NCI-H146 treated with DMSO at 0.1 percent for 48 hours (cell line): Measurements from ENCODE around the gene SLC34A3.
"Not testable (repeated sequence)": the region's sequence is repeated elsewhere in the genome, so short reads cannot be mapped to it uniquely, and the experiment has no call there.

Source experiments
- DNase-seq: peaks from one replicate; lab custom pipeline; 2025; ENCODE audit not compliant: unreplicated experiment; lab: John Stamatoyannopoulos, UW

Gene SLC34A3

GRCh38 chr9:137255448-137256114 is 24.9 kb downstream of the SLC34A3 start:
- DNase-seq, result no peak

GRCh38 chr9:137256362-137256761 is 25.7 kb downstream of the SLC34A3 start:
- DNase-seq, result no peak

DNA sequence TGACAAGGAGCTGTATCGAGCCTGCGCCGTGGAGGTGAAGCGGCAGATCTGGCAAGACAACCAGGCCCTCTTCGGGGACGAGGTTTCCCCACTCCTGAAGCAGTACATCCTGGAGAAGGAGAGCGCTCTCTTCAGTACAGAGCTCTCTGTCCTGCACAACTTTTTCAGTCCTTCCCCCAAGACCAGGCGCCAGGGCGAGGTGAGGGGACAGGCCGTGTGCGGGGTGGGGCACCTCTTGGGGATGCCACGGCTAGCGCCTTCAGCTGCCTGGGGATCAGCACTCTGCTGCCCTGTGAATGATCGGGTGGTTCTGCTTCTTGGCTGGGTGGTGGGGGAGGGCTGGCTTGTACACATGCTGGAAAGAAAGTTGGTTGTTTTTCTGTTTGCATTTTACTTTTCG is 26.2 kb downstream of the SLC34A3 start:
- DNase-seq, result no peak

DNA sequence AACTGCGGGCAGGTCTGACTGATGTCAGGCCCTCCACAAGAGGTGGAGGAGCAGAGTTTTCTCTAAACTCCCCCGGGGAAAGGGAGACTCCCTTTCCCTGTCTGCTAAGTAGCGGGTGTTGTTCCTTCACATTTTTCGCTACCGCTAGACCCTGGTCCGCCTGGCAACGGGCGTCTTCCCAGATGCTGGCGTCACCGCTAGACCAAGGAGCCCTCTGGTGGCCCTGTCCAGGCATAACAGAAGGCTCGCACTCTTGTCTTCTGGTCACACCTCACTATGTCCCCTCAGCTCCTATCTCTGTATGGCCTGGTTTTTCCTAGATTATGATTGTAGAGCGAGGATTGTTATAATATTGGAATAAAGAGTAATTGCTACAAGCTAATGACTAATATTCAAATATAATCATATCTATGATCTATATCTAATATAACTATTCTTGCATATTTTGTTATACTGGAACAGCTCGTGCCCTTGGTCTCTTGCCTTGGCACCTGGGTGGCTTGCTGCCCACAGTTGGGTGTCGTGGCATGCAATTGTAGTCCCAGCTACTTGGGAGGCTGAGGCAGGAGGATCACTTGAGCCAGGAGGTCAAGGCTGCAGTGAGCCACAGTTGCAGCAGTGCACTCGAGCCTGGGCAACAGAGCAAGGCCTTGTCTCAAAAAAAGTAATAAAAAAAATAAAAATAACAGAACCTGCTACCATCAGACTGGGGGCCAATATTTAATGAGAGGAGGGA is 31.6 kb downstream of the SLC34A3 start:
- not testable (repeated sequence) for DNase-seq

DNA sequence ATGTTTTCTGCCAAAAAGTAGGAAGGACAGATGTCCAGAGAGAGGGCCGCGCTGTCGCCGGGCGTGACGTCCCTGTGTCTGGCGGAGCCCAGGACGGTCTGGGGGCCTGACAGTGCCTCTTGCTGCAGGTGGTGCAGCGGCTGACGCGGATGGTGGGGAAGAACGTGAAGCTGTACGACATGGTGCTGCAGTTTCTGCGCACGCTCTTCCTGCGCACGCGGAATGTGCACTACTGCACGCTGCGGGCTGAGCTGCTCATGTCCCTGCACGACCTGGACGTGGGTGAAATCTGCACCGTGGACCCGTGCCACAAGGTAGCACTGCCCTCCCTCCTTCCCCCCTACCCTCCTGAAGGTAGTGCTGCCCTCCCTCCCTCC is 32.2 kb downstream of the SLC34A3 start:
- no peak for DNase-seq

- DNase-seq, result no peak
These were observed 32.8 kb downstream of the SLC34A3 start for GRCh38 chr9:137263506-137263905.

DNA sequence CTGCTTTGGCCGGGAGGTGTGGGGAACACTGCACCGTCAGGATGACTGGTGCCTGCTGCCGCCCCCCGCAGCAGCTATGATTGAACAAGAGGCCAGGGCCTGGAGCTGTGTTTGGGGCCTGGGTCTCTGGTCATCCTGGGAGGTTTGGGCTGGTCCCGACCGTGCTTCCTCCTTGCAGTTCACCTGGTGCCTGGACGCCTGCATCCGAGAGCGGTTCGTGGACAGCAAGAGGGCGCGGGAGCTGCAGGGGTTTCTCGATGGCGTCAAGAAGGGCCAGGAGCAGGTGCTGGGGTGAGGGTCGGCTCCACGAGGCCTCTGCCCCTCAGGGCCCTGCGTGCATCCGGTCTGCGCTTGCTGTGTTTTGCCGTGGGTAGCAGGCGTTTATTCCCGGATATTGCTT is 33.4 kb downstream of the SLC34A3 start:
- DNase-seq, result no peak

DNA sequence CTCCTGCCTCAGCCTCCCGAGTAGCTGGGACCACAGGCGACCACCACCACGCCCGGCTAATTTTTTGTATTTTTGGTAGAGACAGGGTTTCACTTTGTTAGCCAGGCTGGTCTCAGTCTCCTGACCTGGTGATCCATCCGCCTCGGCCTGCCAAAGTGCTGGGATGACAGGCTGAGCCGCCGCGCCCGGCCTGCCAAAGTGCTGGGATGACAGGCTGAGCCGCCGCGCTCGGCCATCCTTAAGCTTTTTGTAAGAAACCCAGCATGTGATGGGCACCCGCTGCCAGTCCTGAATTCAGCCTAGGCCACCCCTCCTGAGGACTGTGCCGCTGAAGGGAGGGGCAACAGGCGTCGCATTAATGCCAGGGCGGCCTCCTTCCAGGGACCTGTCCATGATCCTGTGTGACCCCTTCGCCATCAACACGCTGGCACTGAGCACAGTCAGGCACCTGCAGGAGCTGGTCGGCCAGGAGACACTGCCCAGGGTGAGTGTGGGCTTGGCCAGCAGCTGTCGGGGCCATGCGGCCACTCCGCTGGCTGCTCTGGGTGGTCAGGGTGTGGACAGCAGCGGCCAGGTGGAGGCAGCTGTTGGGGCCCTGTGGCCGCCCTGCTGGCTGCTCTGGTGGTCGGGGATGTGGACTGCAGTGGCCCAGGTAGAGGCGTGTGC is 34.9 kb downstream of the SLC34A3 start:
- no peak for DNase-seq

- DNase-seq, result no peak
These were observed 35.4 kb downstream of the SLC34A3 start for GRCh38 chr9:137266162-137266527.

DNA sequence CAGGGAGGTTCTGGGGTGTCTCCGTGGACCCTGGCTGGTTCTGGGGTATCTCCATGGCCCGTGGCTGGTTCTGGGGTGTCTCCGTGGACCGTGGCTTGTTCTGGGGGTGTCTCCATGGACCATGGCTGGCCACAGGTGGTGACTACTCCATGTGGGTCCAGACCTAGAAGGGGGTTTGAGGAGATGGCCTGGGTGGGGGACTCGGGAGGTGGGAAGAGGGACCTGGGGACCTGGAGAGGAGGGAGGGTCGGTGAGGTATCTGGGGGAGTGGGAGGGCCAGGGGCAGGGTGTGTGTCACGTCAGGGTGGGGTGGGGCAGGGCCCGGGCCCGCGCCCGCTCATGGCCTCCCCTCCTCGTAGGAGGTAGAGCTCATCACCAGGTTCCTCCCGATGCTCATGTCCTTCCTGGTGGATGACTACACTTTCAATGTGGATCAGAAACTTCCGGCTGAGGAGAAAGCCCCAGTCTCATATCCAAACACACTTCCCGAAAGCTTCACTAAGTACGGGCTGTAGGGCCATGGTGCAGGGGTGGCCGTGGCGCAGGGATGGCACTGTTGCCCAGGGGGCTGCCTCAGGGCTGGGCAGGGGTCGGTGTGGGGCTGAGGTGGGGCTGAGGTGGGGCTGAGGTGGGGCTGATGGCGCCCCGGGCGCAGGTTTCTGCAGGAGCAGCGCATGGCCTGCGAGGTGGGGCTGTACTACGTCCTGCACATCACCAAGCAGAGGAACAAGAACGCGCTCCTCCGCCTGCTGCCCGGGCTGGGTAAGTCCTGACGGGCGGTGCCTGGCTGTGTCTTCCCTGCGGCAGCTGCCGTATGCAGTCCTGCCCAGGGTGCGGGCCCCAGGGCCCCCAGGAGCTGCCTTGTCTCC is 36.1 kb downstream of the SLC34A3 start:
- DNase-seq, result no peak

GRCh38 chr9:137267933-137268355 is 37.2 kb downstream of the SLC34A3 start:
- DNase-seq, result no peak

GRCh38 chr9:137268538-137269201 is 38.0 kb downstream of the SLC34A3 start:
- DNase-seq, result no peak

GRCh38 chr9:137269231-137269772 is 38.6 kb downstream of the SLC34A3 start:
- DNase-seq, result no peak

DNA sequence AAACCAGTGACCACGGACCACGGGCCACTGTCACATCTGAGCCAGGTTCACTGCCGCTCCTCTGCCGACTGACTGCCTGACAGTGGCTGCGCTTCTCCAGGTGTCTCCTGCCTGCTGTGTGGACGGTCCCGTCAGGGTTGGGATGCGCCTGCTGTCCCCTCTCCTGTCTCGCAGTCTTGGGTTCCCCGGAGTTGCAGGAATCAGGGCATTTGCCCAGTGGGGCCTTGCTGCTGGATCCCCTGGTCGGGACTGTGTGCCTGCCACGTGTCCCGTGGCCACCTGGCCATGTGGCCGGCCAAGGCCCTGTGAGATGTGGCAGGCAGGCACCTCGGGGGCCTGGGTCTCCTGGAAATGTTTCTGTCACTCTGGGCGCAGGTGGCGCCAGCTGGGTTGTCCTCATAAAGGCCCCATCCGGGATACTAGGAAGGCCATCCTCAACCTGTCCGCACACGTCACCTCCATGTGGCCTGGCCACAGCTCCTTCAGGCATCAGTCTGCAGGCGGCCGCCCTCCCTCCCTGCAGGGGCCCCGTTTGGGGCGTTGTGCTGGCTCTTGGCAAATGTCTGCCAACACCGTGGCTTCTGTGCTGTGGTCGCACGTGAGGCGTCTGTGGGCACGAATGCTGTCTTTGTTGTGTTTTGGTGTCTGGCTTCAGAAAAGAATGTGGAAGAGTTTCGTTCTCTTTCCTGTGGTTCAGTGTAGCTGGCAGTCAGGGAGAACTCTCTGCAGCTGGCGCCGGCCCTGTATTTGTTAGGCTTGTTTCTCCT is 40.4 kb downstream of the SLC34A3 start:
- no peak for DNase-seq

- DNase-seq, result no peak
These were observed 41.0 kb downstream of the SLC34A3 start for GRCh38 chr9:137271696-137272076.

DNA sequence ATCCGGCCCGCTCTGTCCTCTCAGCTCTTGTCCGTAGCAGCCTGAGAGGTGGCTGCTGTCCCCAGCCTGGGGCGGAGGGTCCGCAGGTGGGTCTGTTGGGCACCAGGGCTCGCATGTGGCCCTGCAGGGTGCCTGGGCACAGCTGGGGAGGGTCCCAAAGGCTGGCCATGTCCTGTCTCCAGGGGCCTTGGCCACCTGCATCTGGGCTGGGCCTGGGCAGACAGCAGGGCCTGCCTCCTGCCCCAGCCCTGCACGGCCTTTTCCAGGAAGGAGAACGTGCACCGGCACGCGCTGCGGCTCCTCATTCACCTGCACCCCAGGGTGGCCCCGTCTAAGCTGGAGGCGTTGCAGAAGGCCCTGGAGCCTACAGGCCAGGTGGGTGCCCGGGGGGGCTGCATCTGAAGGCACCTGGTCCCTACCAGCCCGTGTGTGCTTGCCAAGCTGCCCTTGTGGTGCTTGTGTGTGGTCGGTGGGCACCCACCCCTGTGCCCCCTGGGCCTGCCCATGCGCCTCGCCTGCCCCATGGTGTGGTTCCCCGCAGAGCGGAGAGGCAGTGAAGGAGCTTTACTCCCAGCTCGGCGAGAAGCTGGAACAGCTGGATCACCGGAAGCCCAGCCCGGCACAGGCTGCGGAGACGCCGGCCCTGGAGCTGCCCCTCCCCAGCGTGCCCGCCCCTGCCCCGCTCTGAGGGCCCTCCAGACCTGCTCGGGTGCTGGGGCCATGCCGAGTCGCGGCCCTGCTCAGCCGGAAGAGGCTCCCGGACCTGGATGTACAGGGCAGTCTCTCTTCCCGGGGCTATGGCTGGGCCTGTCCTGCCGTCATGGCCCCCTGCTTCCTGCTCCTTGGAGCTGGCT is 41.8 kb downstream of the SLC34A3 start:
- DNase-seq, result no peak

- no peak for DNase-seq
These were observed 42.4 kb downstream of the SLC34A3 start for GRCh38 chr9:137273095-137273490.

DNA sequence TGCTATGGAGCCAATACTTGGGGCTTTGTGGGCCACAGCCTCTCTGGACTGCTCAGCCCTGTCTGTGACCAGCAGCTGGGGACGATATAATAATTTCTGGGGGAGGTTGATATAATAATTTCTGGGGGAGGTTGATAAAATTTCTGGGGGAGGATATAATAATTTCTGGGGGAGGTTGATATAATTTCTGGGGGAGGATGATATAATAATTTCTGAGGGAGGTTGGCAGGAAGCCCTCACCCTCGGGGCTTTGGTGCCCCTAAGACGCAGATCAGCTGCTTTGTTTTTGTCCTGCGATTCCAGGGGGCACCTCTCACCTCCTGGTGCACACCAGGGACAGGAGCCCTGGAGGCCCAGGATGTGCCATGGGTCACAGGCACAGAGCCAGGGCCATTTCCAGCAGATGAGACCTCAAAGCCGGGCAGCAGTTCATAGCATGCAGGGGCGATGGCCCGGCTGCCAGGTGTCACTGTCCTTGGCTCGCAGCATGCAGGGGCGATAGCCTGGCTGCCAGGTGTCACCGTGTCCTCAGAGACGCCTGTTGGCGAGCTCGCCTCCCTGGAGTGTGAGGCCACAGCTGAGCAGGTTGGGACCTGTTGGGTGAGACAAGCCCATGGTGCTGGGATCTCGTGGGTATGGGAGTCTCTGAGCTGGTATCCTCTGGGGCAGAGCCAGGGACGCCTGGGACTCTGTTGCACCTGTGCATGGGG is 43.1 kb downstream of the SLC34A3 start:
- no peak for DNase-seq
